ENCODE results near the gene CHD9NB.
"Not testable (repeated sequence)": the region's sequence is repeated elsewhere in the genome, so short reads cannot be mapped to it uniquely, and the experiment has no call there.

The CHD9NB gene

DNA sequence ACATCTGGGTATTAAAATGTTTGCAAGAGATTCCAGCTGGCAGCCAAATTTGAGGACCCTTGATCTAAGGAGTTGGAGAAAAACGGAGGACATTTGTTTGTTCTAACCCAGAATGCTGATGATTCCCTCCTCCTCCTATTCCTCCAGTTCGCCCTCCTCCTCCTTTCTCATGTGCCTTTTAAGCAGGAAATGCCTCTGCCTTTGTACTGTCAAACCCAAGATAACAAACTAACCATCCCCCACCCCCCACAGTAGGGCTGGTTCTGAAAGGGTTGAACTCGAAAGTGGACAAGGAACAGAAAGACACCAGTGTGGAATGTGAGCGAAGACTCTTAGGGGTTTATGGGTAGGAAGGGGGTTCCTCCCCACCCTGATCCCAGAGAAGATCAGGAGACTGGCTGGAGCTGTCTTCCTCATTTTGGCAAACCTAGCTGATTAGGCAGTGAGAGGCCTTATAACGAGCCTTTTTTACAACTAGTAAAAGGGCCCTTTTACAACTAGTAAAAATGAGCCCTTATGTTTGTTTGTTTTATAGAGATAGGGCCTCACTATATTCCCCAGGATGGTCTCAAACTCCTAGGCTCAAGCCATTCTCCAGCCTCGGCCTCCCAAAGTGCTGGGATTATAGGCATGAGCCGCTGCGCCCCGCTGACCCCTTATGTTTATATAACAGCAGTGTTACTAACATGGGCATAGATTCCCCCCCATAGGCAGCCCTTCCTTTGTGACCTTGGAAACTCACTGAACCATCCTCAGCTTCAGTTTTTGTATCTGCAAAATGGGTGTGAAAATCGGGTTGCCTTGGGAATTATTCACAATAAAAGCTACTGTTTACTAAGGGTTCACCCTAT lies 3.1 kb upstream of the CHD9NB start:
- peak; percentile 85 for DNase-seq

DNA sequence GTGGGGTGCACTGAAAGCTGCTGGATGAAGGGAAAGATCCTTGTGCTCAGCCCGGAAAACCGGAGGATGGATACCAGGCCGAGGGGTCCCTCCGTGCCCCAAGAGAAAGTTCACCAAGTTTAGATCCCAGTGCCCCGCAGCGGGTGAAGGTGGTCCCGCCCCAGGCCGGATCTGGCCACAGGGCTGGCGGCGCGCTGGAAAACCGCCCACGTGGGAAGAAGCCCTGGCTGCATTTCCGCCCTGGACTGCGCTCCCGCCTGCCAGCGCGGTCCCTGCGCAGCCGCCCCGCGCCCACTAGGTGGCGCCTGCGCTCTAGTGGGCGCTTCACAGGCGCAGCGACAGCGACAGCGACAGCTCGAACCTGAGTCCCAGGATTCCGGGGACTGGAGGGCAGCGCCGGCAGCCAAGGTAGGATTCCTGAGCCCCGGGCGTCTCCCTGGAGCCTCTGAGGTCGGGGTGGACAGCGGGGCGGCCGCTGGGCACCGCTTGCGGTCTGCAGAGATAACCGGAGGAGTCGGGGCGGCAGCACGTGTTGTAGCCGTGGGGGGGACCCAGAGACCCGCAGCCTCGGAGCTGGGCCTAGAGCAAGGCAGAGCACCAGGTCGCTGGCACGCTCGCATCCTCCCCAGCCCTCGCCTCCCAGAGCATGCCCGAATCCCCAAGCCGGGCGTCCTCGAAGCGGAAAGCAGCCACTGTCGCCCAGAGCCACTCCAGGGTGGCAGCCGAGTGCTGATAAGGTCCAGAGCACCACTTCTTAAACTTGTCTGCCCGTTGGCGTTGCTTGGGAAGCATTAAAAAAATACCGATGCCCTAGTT lies 2.2 kb upstream of the CHD9NB start, which contains the start of gene CHD9:
Gene CHD9, plus strand, starts transcription at position 322 of the 816 bp plus-strand sequence. CDS start 101,099 bp downstream, outside the sequence.
- DNase-seq = peak; percentile 89

DNA sequence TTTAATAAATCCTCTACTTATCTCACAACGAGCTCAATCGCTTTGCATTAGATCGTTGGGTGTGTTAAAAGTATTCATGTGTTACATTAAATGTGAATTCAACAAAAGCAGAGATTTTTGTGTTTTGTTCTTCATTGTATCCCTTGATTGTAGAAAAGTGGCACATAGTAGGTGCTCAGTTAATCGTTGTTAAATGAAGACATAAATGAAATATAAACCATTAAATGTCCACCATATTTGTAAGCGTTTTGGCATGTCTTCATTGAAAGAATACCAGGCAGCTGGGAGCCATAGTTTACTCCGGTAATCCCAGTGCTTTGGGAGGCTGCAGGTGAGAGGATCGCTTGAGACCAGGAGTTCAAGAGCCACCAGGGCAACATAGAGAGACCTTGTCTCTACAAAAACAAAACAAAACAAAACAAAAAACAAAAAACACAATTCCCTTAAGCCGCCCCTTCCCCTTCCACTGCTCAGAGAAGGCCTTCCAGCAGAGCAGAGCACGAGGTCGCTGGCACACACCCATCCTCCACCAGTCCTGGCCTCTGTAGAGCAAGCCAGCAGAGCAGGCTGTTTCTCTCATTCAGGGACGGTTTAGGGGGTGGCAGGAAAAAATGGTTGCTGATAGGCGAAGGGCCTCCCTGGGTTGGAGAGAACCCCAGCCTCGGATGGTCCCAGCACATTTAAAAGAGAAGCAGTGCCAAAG lies 1.4 kb upstream of the CHD9NB start:
- peak; percentile 75 for DNase-seq

DNA sequence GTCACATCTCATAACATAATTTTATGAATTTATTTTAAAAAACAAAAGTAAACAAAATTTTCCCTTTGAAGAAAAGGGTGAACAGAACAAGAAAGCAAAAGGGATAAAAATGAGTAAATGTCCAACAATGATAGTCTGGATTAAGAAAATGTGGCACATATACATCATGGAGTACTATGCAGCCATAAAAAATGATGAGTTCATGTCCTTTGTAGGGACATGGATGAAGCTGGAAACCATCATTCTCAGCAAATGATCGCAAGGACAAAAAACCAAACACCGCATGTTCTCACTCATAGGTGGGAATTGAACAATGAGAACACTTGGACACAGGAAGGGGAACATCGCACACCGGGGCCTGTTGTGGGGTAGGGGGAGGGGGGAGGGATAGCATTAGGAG lies 1.4 kb downstream of the CHD9NB start:
- DNase-seq = not testable (repeated sequence)

DNA sequence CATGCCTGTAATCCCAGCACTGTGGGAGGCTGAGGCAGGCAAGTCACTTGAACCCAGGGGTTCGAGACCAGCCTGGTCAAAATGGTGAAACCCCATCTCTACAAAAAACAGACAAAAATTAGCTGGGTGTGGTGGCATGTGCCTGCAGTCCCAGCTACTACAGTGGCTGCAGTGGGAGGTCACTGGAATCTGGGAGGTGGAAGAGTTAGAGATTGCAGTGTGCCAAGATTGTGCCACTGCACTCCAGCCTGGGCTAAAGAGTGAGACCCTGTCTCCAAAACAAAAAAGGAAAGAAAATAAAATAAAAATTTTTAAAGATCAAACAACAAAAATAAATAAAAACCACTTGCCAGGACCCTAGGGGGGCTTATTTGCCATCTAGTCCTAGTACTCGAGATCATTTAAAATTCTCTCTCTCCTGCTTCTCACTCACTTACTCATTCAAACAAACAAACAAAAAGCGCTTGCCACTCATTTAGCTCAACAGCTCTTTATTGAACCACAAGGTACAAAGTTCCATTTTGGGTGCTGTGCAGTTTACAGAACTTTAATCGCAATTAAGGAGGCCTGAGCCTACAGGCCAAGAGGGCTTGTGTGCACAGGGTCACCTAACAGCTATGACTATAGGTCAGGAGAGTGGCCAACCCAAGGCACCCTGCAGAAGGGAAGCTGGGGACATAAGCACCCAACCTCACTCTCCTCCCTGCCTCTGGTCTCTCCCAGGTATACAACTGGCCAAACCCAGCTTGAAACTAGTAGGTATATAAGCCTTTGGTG lies 4.4 kb downstream of the CHD9NB start:
- no peak for DNase-seq

DNA sequence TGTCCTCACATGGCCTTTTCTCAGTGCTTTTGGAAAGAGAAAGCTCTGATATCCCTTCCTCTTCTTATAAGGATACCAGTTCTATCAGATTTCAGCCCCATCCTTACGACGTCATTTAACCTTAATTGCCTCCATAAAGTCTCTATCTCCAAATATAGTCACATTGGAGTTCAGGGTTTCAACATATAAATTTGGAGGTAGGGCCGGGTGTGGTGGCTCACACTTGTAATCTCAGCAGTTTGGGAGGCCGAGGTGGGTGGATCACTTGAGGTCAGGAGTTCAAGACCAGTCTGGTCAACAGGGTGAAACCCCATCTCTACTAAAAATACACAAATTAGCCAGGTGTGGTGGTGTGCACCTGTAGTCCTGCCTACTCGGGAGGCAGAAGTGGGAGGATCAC lies 5.2 kb downstream of the CHD9NB start:
- not testable (repeated sequence) for DNase-seq

DNA sequence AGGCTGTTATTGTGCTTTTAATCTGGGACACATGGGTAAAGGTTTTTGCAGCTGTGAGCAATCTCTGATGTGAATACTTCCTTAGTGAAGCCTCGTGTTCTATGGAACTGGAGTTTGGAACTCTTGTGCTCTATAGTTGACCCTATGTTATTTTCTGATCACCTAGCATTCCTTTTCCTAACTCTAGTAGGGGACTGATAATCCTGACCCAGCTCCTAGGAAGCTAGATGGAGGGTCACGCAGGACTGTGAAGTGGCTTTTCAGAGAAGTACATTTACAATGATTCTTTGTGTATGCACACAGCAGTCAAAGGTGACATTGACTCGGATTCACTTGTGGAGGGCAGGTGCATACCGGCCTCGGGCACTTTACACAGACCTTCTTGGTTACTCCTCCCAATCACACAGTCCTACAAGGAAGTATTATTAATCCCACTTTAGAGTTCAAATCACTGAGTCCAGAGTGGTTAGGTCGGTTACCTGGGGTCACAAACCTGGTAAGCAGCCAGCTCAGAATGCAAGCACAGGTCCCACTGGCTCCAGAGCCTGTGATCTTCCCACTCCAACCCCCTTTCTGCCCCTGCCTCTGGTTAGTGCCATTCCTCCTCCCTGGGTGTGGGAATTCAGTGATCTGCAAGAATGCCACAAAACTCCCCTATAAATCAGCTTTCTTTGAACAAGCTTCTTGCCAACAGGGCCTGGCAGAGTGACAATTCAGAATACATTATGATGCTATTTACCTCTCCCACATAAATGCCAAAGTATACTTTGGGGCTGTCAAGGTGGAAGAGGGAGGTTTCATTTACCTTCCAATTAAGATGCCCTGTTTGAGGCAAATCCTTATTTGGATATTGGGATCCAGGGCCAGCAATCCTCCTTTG lies 7.1 kb downstream of the CHD9NB start:
- DNase-seq = no peak

DNA sequence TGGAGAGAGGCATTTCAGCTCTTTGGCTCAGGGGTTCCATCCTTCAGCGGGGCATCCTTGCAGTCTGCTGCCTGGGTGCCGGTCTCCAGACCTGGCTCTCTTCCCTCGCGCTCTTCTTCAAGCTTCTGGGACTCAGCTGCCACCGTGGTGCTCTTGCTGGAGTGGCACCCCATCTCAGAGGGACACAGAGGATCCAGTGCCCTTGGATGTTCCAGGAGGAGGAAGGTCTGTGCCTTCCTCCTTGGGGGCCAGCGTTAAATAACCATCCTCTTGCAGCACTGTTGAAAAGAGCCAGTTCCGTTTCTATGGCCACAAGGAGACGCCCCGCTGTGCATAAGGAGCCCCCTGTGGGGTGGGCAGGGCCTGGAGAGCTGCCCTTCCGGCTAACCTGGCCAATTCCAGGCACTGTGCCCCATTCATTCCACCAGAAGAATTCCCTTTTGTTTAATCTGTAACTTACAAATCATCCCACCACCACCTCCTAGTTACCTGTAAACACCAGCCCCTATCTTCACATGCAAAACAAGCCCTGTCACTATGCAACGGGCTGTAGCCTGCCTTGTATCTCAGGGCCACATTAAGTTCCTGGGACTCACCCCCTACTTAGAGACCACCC lies 8.6 kb downstream of the CHD9NB start:
- DNase-seq = no peak

DNA sequence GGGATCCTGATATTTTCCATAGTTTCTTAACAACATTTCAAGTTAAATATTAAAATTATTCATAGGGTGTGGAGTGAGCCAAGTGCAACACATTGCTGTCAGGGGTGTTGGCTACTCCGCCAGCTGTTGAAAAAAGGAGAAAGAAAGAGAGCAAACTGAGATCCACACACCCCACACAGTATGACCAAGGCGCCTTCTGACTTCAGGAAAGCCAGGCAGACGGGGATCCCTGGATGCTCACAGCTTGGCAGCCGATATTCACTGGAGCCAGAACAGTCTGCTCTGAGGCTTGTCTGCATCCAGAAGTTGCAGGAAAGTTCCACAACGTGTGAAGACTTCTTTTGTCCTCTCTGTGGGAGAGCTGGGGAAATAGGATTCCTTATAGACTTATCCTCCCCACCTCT lies 9.3 kb downstream of the CHD9NB start:
- no peak for DNase-seq

DNA sequence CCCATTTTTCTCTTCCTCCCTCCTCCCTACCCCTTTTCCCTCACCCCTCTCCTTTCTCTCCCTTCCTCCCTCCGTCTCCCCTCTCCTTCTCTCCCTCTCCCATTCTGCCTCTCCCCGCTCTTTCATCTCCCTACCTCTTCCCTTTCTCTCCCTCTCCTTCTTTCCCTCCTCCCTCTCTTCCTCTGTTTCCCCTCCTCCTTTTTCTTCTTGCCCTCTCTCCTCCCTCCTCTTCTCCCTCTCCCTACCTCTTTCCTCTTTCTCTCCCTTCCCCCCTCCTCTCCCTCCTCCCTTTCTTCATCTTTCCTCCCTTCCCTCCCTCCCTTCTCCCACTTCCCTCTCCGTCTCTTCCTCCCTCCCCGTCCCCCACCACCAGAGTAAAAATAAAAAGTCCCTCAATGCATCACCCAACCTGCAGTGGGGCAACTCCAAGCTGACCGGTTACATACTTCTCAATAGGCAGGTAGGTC lies 10.4 kb downstream of the CHD9NB start:
- DNase-seq = no peak

DNA sequence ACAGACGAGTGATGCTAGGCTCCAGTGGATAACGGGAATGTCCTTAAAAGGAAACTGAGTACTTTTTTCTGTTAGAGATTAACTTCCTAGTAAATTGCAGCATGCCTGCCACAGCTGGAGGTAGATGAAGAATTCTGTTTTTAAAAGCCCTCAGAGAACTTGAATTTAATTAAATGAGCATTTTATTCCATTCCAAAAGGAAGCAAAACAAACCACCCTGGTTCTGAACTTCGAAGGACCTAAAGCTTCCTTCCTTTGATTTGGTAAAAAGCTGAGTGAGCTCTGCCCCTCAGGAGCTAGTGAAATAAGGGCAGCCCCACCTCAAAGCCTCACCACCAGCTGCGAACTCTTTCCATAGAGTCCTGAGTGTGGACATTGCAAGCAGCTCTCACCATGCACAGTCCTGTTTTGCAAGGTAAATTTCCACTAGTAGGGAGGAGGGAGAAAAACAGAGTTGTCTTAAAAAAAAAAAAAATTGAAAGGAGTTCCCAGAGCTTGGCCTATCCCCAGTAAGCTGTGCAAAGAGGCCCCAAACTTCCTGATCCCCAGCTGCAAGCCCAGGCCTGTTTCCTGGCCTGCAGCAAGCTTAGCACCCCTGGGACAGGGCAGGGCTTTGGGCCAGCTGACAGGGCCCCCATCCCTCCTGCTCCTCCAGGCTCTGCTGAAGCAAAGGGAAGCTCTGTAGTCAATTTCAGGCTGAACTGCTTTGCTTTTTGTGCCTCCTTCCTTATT lies 11.2 kb downstream of the CHD9NB start:
- DNase-seq = no peak

DNA sequence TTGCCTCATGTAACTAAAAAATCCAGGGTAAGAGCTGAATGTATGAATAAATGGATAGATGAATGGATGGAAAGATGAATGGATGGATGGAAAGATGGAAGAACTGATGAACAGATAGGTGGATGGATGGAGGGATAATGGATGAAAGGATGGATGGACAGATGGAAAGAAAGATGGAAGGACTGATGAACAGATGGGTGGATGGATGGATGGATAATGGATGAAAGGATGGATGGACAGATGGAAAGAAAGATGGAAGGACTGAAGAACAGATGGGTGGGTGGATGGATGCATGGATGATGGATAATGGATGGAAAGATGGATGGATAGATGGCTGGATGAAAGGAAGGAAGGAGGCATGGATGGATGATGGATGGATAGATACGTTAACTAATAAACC lies 11.9 kb downstream of the CHD9NB start:
- no peak for DNase-seq

DNA sequence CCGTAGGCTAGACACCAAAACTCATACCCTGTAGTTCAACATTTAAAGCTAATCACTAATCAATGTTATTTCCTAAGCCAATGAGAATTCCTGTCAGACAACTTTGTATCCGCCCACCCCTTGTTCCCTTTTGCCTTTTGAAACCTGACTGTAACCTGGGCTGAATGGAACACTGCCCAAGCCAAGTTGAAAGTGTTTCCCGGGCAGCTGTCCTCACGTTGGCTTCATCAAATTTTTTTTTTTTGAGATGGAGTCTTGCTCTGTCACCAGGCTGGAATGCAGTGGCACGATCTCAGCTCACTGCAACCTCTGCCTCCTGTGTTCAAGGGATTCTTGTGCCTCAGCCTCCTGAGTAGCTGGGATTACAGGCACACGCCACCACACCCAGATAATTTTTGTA lies 16.0 kb downstream of the CHD9NB start:
- not testable (repeated sequence) for DNase-seq

DNA sequence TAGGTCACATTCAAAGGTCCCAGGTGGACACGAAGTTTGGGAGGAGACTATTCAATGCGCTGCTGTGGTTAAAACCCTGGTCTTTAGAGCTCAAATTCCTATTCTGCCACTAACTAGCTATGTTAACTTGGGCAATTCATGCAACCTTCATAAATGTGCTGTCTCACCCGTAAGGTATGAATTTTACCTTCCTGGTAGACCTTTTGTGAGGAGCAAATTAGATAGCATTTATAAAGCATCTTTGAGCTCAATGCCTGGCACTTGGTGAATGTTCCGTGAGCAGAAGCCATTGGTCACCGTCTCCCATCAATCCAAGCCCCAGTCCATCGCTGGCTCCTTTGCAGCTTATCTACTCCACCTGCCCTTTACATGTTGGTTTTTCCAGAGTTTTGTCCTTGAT lies 16.6 kb downstream of the CHD9NB start:
- DNase-seq = no peak

DNA sequence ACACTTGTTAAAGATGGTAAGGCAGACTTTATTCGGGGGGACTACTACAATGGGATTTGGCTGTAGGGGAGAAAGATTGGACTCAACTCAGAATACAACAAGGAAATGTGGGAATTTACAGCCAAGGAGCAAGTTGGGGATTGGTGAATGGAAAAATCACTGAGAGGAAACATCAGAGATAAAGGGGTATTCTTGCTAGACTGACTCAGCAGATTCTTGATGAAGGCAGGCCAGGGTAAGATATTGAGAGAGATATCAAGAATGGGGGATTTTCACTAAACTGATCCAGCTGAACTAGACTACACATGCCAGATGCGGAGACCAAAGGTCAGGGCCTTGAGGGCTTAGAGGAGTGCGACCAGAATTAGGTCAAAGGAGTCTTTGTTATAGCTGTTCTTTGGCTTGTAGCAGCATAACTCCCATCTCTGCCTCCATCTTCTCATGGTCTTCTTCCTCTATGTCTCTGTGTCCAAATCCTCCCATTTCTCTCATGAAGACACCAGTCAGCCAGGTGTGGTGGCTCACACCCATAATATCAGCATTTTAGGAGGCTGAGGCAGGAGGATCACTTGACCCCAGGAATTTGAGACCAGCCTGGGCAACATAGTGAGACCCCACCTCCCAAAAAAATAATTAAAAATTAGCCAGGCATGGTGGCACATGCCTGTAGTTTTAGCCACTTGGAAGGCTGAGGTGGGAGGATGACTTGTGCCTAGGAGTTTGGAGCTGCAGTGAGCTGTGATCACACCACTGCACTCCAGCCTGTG lies 17.3 kb downstream of the CHD9NB start:
- DNase-seq = no peak

DNA sequence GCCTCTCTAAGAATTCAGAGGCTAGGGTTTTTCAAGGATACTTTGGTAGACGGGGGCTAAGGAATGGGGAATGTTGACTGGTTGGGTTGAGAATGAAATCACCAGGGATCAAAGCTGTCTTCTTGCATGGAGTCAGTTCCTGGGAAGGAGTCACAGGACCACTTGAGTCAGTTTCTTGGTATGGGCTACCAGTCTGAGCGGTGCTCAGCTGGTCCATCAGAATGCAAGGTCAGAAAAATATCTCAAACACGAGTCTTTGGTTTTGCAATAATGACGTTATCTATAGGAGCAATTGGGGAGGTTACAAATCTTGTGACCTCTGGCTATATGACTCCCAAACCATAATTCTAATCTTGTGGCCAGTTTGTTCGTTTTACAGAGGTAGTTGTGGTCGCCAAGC lies 18.4 kb downstream of the CHD9NB start:
- no peak for DNase-seq

DNA sequence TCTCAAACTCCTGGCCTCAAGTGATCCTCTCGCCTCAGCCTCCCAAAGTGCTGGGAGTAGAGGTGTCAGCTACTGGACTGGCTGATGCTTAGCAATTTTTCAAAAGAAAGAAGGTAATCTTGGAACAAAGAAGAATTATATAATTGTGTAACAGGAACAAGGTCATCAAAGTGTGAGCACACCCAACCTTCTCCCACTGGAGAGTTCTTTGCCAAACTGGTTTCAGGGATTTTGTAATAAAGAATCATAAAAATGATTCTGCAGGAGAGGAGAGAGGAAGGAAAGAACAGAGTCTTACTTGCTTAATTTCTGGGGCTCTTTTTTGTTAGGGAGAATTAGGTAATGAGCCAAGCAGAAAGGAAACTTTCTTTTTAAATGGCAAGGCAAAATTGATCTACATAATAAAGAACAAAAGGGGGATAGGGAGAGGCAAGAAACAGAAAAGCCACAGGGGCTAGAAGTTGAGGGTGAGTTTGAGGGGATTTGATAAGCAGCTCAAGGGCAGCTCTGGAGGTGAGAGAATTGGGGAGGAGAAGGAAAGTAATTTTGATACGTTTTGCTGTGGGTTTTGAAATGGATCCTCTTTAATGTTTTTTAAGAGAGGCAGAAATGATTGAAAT lies 21.3 kb downstream of the CHD9NB start:
- no peak for DNase-seq

DNA sequence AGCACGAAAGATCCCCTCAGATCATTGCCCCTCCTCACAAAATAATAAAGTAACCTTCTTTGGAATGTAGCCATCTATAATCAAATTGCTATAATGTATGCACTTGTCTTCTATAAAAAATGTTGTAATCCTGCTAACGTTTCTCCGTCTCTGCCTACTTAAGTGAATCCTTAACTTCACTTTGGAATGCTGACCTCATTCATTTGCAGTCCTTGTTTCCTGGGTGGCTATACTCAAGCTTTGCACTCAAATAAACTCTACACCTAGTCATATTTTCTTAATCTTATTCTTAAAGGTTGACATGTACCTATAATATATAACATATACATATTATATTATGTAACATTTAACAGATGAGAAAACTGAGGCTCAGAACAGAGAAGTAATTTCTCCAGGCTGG lies 22.7 kb downstream of the CHD9NB start:
- DNase-seq = no peak

DNA sequence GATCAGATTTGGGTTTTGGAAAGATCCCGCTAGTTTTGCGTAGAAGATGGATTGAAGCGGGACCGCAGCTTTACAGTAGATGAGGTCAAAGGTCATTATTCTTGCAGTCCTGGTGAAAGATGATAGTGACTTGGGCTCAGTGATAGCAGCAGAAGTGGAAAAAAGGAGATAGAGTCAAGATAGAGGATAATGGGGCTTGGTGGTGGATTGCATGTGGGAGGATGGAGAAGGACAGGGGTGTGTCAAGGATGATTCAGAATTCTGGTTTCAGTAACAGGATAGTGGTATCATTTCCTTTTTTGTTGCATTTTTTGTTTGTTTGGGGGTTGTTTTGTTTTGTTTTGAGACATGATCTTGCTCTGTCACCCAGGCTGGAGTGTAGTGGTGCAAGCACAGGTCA lies 28.7 kb downstream of the CHD9NB start:
- no peak for DNase-seq
